GM12878 (cell line): ENCODE data around the gene TMEM201. TPM values are rescaled to one million over a fixed set of nuclear protein-coding genes. Genes with fewer than 3 reads are reported as not detected.

Experiments
- ATF2 ChIP-seq: IDR thresholded peaks from 2 replicates; pipeline ENCODE4 v1.6.1; 2012; ENCODE audit warnings: low read length, inconsistent platforms
- BACH1 ChIP-seq: fragments of 450-650 bp; IDR thresholded peaks from 2 replicates; pipeline ENCODE4 v1.6.1; 2017; ENCODE audit warnings: mild to moderate bottlenecking, borderline replicate concordance
- CEBPB ChIP-seq, 2 experiments: fragments of 150-350 bp in 1 of 2; IDR thresholded peaks; 2 replicates each; pipeline ENCODE4 v1.6.1; 2012 to 2014; ENCODE audit warnings: low read depth in 2 of 2, low read length in 2 of 2, borderline replicate concordance in 1 of 2, inconsistent platforms in 1 of 2
- CHD1 ChIP-seq: IDR thresholded peaks from 2 replicates; pipeline ENCODE4 v1.6.1; 2012; ENCODE audit warnings: low read depth, low read length, improper control_type of control experiment
- GABPA ChIP-seq: IDR thresholded peaks from 2 replicates; pipeline ENCODE4 v1.6.1; 2014; ENCODE audit warnings: antibody characterized with exemption, low read depth, mild to moderate bottlenecking, inconsistent platforms
- HDAC6 ChIP-seq: fragments of 200-600 bp; sonication (generic); IDR thresholded peaks from one replicate; pipeline ENCODE4 v1.8.0; 2017; ENCODE audit warnings: antibody characterized with exemption; ENCODE audit not compliant: unreplicated experiment
- IRF5 ChIP-seq: fragments of 450-650 bp; IDR thresholded peaks from 2 replicates; pipeline ENCODE4 v1.6.1; 2017; ENCODE audit warnings: borderline replicate concordance
- MTA2 ChIP-seq: fragments of 450-650 bp; IDR thresholded peaks from 2 replicates; pipeline ENCODE4 v1.6.1; 2016; ENCODE audit warnings: low read depth, mild to moderate bottlenecking, moderate library complexity
- PKNOX1 ChIP-seq: fragments of 450-650 bp; IDR thresholded peaks from 2 replicates; pipeline ENCODE4 v1.6.1; 2016; ENCODE audit warnings: mild to moderate bottlenecking
- POLR2AphosphoS2 ChIP-seq: IDR thresholded peaks from 2 replicates; pipeline ENCODE4 v1.6.1; 2011; ENCODE audit warnings: low read depth, mild to moderate bottlenecking, low read length, improper control_type of control experiment, moderate library complexity
- POU2F2 ChIP-seq: IDR thresholded peaks from 3 replicates; pipeline ENCODE4 v1.6.1; 2011; ENCODE audit warnings: low read depth, mild to moderate bottlenecking, low read length, borderline replicate concordance
- RB1 ChIP-seq: fragments of 450-650 bp; formaldehyde crosslinking; IDR thresholded peaks from 2 replicates; pipeline ENCODE4 v1.6.1; 2017; ENCODE audit warnings: mild to moderate bottlenecking, borderline replicate concordance
- SMAD1 ChIP-seq: fragments of 450-650 bp; IDR thresholded peaks from 2 replicates; pipeline ENCODE4 v1.6.1; 2018; ENCODE audit warnings: mild to moderate bottlenecking, low read depth; ENCODE audit not compliant: partially characterized antibody
- SP1 ChIP-seq: IDR thresholded peaks from one replicate; pipeline ENCODE4 v1.6.1; 2011; ENCODE audit warnings: low read depth, low read length
- SREBF1 ChIP-seq: IDR thresholded peaks from 2 replicates; pipeline ENCODE4 v1.6.1; 2012; ENCODE audit warnings: mild to moderate bottlenecking, low read length
- SREBF2 ChIP-seq: IDR thresholded peaks from 2 replicates; pipeline ENCODE4 v1.6.1; 2012; ENCODE audit warnings: mild to moderate bottlenecking, low read length
- TAF1 ChIP-seq: IDR thresholded peaks from 2 replicates; pipeline ENCODE4 v1.6.1; 2011; ENCODE audit warnings: mild to moderate bottlenecking, low read depth, low read length, borderline replicate concordance
- TCF3 ChIP-seq: IDR thresholded peaks from 2 replicates; pipeline ENCODE4 v1.6.1; 2012; ENCODE audit warnings: low read depth, mild to moderate bottlenecking, low read length, borderline replicate concordance; ENCODE audit not compliant: insufficient read depth
- ZBTB33 ChIP-seq: fragments of 450-650 bp; IDR thresholded peaks from 2 replicates; pipeline ENCODE4 v1.6.1; 2017; ENCODE audit warnings: mild to moderate bottlenecking
- ZNF592 ChIP-seq: fragments of 450-650 bp; IDR thresholded peaks from 2 replicates; pipeline ENCODE4 v1.6.1; 2017; ENCODE audit warnings: mild to moderate bottlenecking, moderate library complexity
- polyA plus RNA-seq, 11 experiments: library from polyadenylated mRNA; depleted of rRNA in 4 of 11; unstranded in 6 of 11; stranded (reverse) in 5 of 11; fragments of >200 nt; fragmentation: Nextera tagmentation in 4 of 11; fragmentation: Illumina TruSeq in 1 of 11; extraction: Ambion mirVana in 4 of 11; extraction: Trizol in 1 of 11; gene quantifications; 1 replicate in 1 of 11; 2 replicates in 10 of 11; pipeline versions ENCODE4 v1.2.1 to v1.2.3, GENCODE V29; 2011 to 2016; ENCODE audit warnings: inconsistent platforms in 2 of 11, missing spikeins in 2 of 11, low read depth in 1 of 11
- total RNA-seq, 4 experiments: library from RNA; depleted of rRNA in 3 of 4; stranded (reverse); fragments of >200 nt in 3 of 4; fragmentation: Illumina TruSeq in 1 of 4; extraction: Trizol in 1 of 4; gene quantifications; 2 replicates each; pipeline versions ENCODE4 v1.2.1 to v1.2.3, GENCODE V29; 2013 to 2021

The TMEM201 gene
- total and polyA plus RNA-seq, 10 of the 15 experiments (the other 5 are each of a cell fraction or from before 2014, with no cell fraction given) = 0.13 to 26.6 (median 6.1) TPM

GRCh38 chr1:9651565-9652378, 63.1 kb downstream of the TMEM201 start, which contains the start of gene PIK3CD (continued):
- TF ChIP-seq ZNF592 (no peak; the same call in 1 of the 2 replicates), BACH1 (peak; percentile 69), CHD1 (no peak), TCF3 (0 out of 2 replicates have a peak, but pooled peaks have one; percentile 43), SMAD1 (no peak), ZBTB33 (no peak), TAF1 (peak; percentile 61; the same call in 1 of the 2 replicates), POU2F2 (no peak), SP1 (no peak), MTA2 (no peak), RB1 (0 out of 2 replicates have a peak, but pooled peaks have one; percentile 71), GABPA (no peak), ATF2 (no peak), SREBF1 (no peak), POLR2AphosphoS2 (peak; percentile 87), PKNOX1 (no peak), SREBF2 (no peak), CEBPB (IDR thresholded peaks at IDR 0.05; ENCODE audit: borderline replicate concordance in 1 of 2, low read depth in 2 of 2, low read length in 2 of 2) (no peak), HDAC6 (peak; percentile 96), IRF5 (no peak)
